ENCODE measurements around the gene UBALD1. TPM values are rescaled to one million over a fixed set of nuclear protein-coding genes. Genes with fewer than 3 reads are reported as not detected.
A peak's percentile ranks its signal among the peaks of the same experiment; 100 is the strongest.

Gene UBALD1
- total and polyA plus RNA-seq, 9 of the 15 experiments (the other 6 are each of a cell fraction or from before 2014, with no cell fraction given) = 1.3 to 38.0 (median 6.2) TPM; not detected in 2

- BruUV-seq (replicated peaks) = no TSS peak
- ATAC-seq (no peak), FAIRE-seq (no peak), DNase-seq (ENCODE audit: extremely low read depth in 1 of 4, low spot score in 3 of 4) (peak in 1 of 4 experiments; percentile 15)
- H3K27me3 ChIP-seq (ENCODE audit: control insufficient read depth in 2 of 2, insufficient read depth in 2 of 2, low read length in 2 of 2) = peaks cover 71 to 86% of the 10 kb centered on the region in 2 experiments
- in situ Hi-C loops (cut with MboI) (no loop called here), intact Hi-C loops (cut with micrococcal nuclease) (no loop called here)
- no peak overlapping the region for H2AFZ ChIP-seq (ENCODE audit: low read depth, low read length)
- no peaks in the 10 kb centered on the region for H3K36me3 ChIP-seq (ENCODE audit: control insufficient read depth, insufficient read depth, low read length)
- no peak overlapping the region for H3K4me2 ChIP-seq (ENCODE audit: insufficient read depth, low read length)
- POLR2A ChIA-PET = interaction anchor here (0.8 to 1.7 kb wide), 3 partner anchors 12 to 247 kb away, joined by 4 to 8 read pairs (median 6); no protein-coding TSS in a partner anchor
- H4K20me1 ChIP-seq (replicated peaks; ENCODE audit: control insufficient read depth, insufficient read depth, low read length) = peaks cover 5% of the 10 kb centered on the region; the same call in 1 of the 2 replicates
- H3K4me3 ChIP-seq = no peak overlapping the region
- H3K9me3 ChIP-seq (replicated peaks; ENCODE audit: control insufficient read depth, insufficient read depth, low read depth, low read length) = no peaks in the 10 kb centered on the region
- H3K9ac ChIP-seq (ENCODE audit: insufficient read depth in 1 of 2, low read depth in 2 of 2, low read length in 2 of 2) = peak overlapping the region in 1 of 2 experiments; percentile 74; a peak in 2 of 4 replicates
- CTCF ChIA-PET (ENCODE audit: low intra/inter-chr PET ratio) = no interaction called here
- H3K4me1 ChIP-seq (replicated peaks in 1 of 2; ENCODE audit: control insufficient read depth in 2 of 2, insufficient read depth in 2 of 2, low read length in 2 of 2) = peaks cover 0 to 26% of the 10 kb centered on the region in 2 experiments; a peak in 2 of 5 replicates
- no peak overlapping the region for H3K27ac ChIP-seq (ENCODE audit: extremely low read depth, low read depth, low read length)
- 16% methylated on average over 31 of the region's 38 CpGs for WGBS (ENCODE audit: insufficient coverage, low coverage, missing lambda C conversion rate)
- no peaks in the 10 kb centered on the region for H3K79me2 ChIP-seq (ENCODE audit: control insufficient read depth, insufficient read depth, low read length)
- no peaks in the 10 kb centered on the region for H3K9me1 ChIP-seq (ENCODE audit: control insufficient read depth, insufficient read depth, low read length)
- TF ChIP-seq SMARCA5 (IDR thresholded peaks at IDR 0.05) = peak; percentile 47; the same call in 1 of the 2 replicates
- no peak for TF ChIP-seq SRSF3 (IDR thresholded peaks at IDR 0.05; ENCODE audit: insufficient read depth, low read length)
- peak; percentile 67; the same call in 1 of the 2 replicates for TF ChIP-seq USF1 (CRISPR knock-in tag; IDR thresholded peaks at IDR 0.05)
- no peak for TF ChIP-seq DEAF1 (CRISPR knock-in tag; IDR thresholded peaks at IDR 0.05)
- TF ChIP-seq USF2 (CRISPR knock-in tag; IDR thresholded peaks at IDR 0.05) = peak; percentile 26
- TF ChIP-seq BCOR (IDR thresholded peaks at IDR 0.05) = peak; percentile 52; the same call in 1 of the 2 replicates
- no peak for TF ChIP-seq FOXO4 (CRISPR knock-in tag; IDR thresholded peaks at IDR 0.05)
- no peak for TF ChIP-seq NFYB (IDR thresholded peaks at IDR 0.05; ENCODE audit: extremely low read depth, insufficient read length)
- no peak for TF ChIP-seq ZNF143 (CRISPR knock-in tag; IDR thresholded peaks at IDR 0.05)
- no peak for TF ChIP-seq POLR2H (tag; IDR thresholded peaks at IDR 0.05; ENCODE audit: low read depth)
- TF ChIP-seq DNMT1 (IDR thresholded peaks at IDR 0.05) = no peak
- no peak for TF ChIP-seq ELK1 (CRISPR knock-in tag; IDR thresholded peaks at IDR 0.05)
- no peak for TF ChIP-seq ZSCAN32 (CRISPR knock-in tag; IDR thresholded peaks at IDR 0.05)
Measured at GRCh38 chr16:4594433-4595410, 20.0 kb downstream of the UBALD1 start.
